ENCODE measurements around the gene TMEM88. TPM values are rescaled to one million over a fixed set of nuclear protein-coding genes. Genes with fewer than 3 reads are reported as not detected.

The TMEM88 gene
- total RNA-seq, 1 donor from 2014 or later = 3.4 TPM

GRCh38 chr17:7824021-7824924, 30.6 kb upstream of the TMEM88 start:
- DNase-seq (ENCODE audit: extremely low spot score, unreplicated experiment) = no peak

GRCh38 chr17:7825206-7825990, 29.5 kb upstream of the TMEM88 start:
- no peak for DNase-seq (ENCODE audit: extremely low spot score, unreplicated experiment)
- Mint-ChIP-seq H3K4me1 (ENCODE audit: unreplicated experiment) (no peaks in the 10 kb centered on the region), H3K36me3 (ENCODE audit: unreplicated experiment) (no peaks in the 10 kb centered on the region), H3K9me3 (ENCODE audit: unreplicated experiment) (no peaks in the 10 kb centered on the region), H3K27me3 (ENCODE audit: unreplicated experiment) (peaks cover 51% of the 10 kb centered on the region), H3K27ac (ENCODE audit: unreplicated experiment) (no peak overlapping the region), H3K4me3 (ENCODE audit: unreplicated experiment) (no peak overlapping the region)
- TF ChIP-seq CTCF (IDR thresholded peaks at IDR 0.05) = no peak

More at GRCh38 chr17:7824021-7824924, 30.6 kb upstream of the TMEM88 start:
- Mint-ChIP-seq H3K36me3 (ENCODE audit: unreplicated experiment) (no peaks in the 10 kb centered on the region), H3K27me3 (ENCODE audit: unreplicated experiment) (peaks cover 53% of the 10 kb centered on the region), H3K4me3 (ENCODE audit: unreplicated experiment) (no peak overlapping the region), H3K9me3 (ENCODE audit: unreplicated experiment) (no peaks in the 10 kb centered on the region), H3K4me1 (ENCODE audit: unreplicated experiment) (no peaks in the 10 kb centered on the region), H3K27ac (ENCODE audit: unreplicated experiment) (no peak overlapping the region)
- TF ChIP-seq CTCF (IDR thresholded peaks at IDR 0.05) = no peak

GRCh38 chr17:7830616-7831015, 24.2 kb upstream of the TMEM88 start:
- peaks cover 37% of the 10 kb centered on the region for H3K27me3 Mint-ChIP-seq (ENCODE audit: unreplicated experiment)
- no peaks in the 10 kb centered on the region for H3K36me3 Mint-ChIP-seq (ENCODE audit: unreplicated experiment)
- H3K4me1 Mint-ChIP-seq (ENCODE audit: unreplicated experiment) = peaks cover 16% of the 10 kb centered on the region
- H3K4me3 Mint-ChIP-seq (ENCODE audit: unreplicated experiment) = no peak overlapping the region
- no peak overlapping the region for H3K27ac Mint-ChIP-seq (ENCODE audit: unreplicated experiment)
- no peak for DNase-seq (ENCODE audit: extremely low spot score, unreplicated experiment)
- TF ChIP-seq CTCF (IDR thresholded peaks at IDR 0.05) = no peak
- no peaks in the 10 kb centered on the region for H3K9me3 Mint-ChIP-seq (ENCODE audit: unreplicated experiment)

GRCh38 chr17:7831233-7831632, 23.6 kb upstream of the TMEM88 start:
- DNase-seq (ENCODE audit: extremely low spot score, unreplicated experiment) = no peak
- Mint-ChIP-seq H3K9me3 (ENCODE audit: unreplicated experiment) (no peaks in the 10 kb centered on the region), H3K27ac (ENCODE audit: unreplicated experiment) (no peak overlapping the region), H3K4me1 (ENCODE audit: unreplicated experiment) (peaks cover 16% of the 10 kb centered on the region), H3K27me3 (ENCODE audit: unreplicated experiment) (peaks cover 36% of the 10 kb centered on the region), H3K36me3 (ENCODE audit: unreplicated experiment) (no peaks in the 10 kb centered on the region), H3K4me3 (ENCODE audit: unreplicated experiment) (no peak overlapping the region)
- TF ChIP-seq CTCF (IDR thresholded peaks at IDR 0.05) = no peak

GRCh38 chr17:7832431-7832830, 22.4 kb upstream of the TMEM88 start:
- Mint-ChIP-seq H3K9me3 (ENCODE audit: unreplicated experiment) (no peaks in the 10 kb centered on the region), H3K4me1 (ENCODE audit: unreplicated experiment) (peaks cover 26% of the 10 kb centered on the region), H3K27ac (ENCODE audit: unreplicated experiment) (no peak overlapping the region), H3K27me3 (ENCODE audit: unreplicated experiment) (peaks cover 28% of the 10 kb centered on the region), H3K36me3 (ENCODE audit: unreplicated experiment) (no peaks in the 10 kb centered on the region), H3K4me3 (ENCODE audit: unreplicated experiment) (no peak overlapping the region)
- DNase-seq (ENCODE audit: extremely low spot score, unreplicated experiment) = no peak
- no peak for TF ChIP-seq CTCF (IDR thresholded peaks at IDR 0.05)
